GM12864 (cell line): ENCODE results near the gene PTPN23.

ENCODE experiments used
- DNase-seq: peaks from one replicate; pipeline ENCODE4 v3.0.0-alpha.2; 2011; ENCODE audit warnings: low read depth
- H3K4me3 ChIP-seq: 2 replicates; pipeline ENCODE4 v1.5.1; 2011; ENCODE audit warnings: mild to moderate bottlenecking, low read depth, low read length, control low read depth
- TF ChIP-seq, protein P1 (sequence below): IDR thresholded peaks from 2 replicates; pipeline ENCODE4 v1.5.1; 2011; ENCODE audit warnings: low read depth, mild to moderate bottlenecking, moderate library complexity, low read length, control low read depth, inconsistent platforms; ENCODE audit errors: missing control alignments

PTPN23 gene

DNA sequence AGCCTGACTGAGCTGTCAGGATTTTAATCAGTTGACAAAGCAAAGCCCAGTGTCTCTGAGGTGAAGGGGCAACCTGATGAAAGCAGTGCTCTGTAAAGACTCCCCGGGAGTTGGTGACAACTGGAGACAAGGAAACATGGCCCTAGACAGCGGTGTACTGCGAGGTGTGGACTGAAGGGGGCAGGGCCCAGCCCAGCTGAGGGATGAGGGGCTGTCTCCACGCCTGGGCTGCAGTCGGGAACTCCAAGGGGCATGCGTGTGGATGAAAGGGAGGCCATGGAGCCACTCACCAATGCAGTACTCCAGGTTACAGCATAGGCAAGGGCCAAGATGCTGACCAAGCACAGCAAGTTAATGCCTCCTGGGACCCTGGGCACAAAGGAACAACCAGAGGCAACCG is 49.8 kb downstream of the PTPN23 start:
- no peak overlapping the region for H3K4me3 ChIP-seq
- TF ChIP-seq, protein P1, sequence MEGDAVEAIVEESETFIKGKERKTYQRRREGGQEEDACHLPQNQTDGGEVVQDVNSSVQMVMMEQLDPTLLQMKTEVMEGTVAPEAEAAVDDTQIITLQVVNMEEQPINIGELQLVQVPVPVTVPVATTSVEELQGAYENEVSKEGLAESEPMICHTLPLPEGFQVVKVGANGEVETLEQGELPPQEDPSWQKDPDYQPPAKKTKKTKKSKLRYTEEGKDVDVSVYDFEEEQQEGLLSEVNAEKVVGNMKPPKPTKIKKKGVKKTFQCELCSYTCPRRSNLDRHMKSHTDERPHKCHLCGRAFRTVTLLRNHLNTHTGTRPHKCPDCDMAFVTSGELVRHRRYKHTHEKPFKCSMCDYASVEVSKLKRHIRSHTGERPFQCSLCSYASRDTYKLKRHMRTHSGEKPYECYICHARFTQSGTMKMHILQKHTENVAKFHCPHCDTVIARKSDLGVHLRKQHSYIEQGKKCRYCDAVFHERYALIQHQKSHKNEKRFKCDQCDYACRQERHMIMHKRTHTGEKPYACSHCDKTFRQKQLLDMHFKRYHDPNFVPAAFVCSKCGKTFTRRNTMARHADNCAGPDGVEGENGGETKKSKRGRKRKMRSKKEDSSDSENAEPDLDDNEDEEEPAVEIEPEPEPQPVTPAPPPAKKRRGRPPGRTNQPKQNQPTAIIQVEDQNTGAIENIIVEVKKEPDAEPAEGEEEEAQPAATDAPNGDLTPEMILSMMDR = no peak
- DNase-seq = no peak

- no peak overlapping the region for H3K4me3 ChIP-seq
- TF ChIP-seq, protein P1 = no peak
- DNase-seq = no peak
Observed at GRCh38 chr3:47431225-47431624, 50.4 kb downstream of the PTPN23 start.

- H3K4me3 ChIP-seq = no peak overlapping the region
- TF ChIP-seq, protein P1 = no peak
- no peak for DNase-seq
Observed at GRCh38 chr3:47432673-47433072, 51.9 kb downstream of the PTPN23 start.

DNA sequence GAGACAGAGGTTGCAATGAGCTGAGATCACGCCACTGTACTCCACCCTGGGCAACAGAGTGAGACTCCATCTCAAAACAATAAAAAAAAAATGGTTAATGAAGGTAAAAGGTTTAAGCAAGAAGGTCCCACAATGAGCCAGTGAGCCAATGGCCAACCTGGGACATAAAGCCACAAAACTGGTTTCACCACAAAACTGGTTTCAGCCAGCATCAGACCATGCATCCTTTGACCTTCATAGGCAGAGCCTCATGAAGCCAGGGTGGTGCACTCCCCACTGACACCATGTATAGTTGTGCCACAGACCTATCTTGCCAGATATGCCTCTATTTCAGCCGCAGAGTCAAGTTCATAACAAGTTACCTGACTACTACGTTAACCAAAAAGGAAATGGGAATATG is 53.0 kb downstream of the PTPN23 start:
- no peak for DNase-seq
- TF ChIP-seq, protein P1 = no peak
- H3K4me3 ChIP-seq = no peak overlapping the region

DNA sequence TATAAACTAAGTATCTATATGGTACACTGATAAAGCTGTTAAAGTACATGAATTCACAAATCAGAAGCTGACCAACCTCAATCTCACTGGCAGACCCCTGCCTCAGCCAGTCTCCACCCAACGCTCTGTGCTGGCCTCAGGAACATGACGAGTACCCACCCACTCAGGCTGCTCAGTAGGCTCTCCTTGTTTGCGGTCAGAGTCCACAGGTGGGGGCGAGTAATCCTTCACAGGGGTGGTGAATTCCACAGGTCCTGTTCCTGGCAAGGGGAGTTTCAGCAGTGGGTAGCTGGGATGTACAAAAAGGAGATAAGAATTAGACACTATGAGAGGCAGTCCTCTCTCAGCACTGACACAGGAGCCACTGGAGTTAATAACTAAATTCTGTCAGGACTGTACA is 54.0 kb downstream of the PTPN23 start:
- TF ChIP-seq, protein P1 = no peak
- no peak for DNase-seq
- no peak overlapping the region for H3K4me3 ChIP-seq

- H3K4me3 ChIP-seq = no peak overlapping the region
- DNase-seq = no peak
- TF ChIP-seq, protein P1 = no peak
Observed at GRCh38 chr3:47436180-47436579, 55.4 kb downstream of the PTPN23 start.

- DNase-seq = no peak
- no peak overlapping the region for H3K4me3 ChIP-seq
- TF ChIP-seq, protein P1 = no peak
Observed at GRCh38 chr3:47440131-47440530, 59.3 kb downstream of the PTPN23 start.
